Measurements from ENCODE around the gene TUT7.
A peak's percentile ranks its signal among the peaks of the same experiment; 100 is the strongest.
"Not testable (repeated sequence)": the region's sequence is repeated elsewhere in the genome, so short reads cannot be mapped to it uniquely, and the experiment has no call there.

The TUT7 gene

DNA sequence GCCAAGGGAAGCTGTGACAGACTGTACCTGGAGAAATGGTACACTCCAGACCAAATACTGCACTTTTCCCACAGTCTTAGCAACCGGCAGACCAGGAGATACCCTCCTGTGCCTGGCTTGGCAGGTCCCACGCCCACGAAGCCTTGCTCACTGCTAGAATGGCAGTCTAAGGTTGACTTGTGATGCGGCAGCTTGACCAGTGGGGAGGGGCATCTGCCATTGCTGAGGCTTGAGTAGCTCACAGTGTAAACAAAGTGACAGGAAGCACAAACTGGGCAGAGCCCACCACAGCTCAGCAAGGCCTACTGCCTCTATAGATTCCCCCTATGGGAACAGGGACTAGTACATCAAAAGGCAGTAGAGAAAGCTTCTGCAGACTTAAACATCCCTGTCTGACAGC, 36.0 kb upstream of the TUT7 start:
- not testable (repeated sequence) for DNase-seq (ENCODE audit: low spot score); H3K4me2 ChIP-seq (ENCODE audit: insufficient read depth, low read length, poor library complexity, severe bottlenecking); H3K18ac ChIP-seq (ENCODE audit: low read length); H2BK12ac ChIP-seq (ENCODE audit: low read length); H3K14ac ChIP-seq (ENCODE audit: low read length); H3K27me3 ChIP-seq (ENCODE audit: control insufficient read depth in 3 of 3, insufficient read depth in 3 of 3, low read depth in 1 of 3, low read length in 3 of 3); H3K9me3 ChIP-seq (replicated peaks in 1 of 2; ENCODE audit: control insufficient read depth in 2 of 2, insufficient read depth in 1 of 2, low read depth in 1 of 2, low read length in 2 of 2); H3K4me1 ChIP-seq (ENCODE audit: control insufficient read depth in 2 of 2, insufficient read depth in 1 of 2, low read depth in 1 of 2, low read length in 2 of 2); H3K4me3 ChIP-seq (ENCODE audit: low read length in 2 of 2); H2BK120ac ChIP-seq (ENCODE audit: low read depth, low read length); H3K36me3 ChIP-seq (replicated peaks in 1 of 2; ENCODE audit: control insufficient read depth in 2 of 2, insufficient read depth in 2 of 2, low read length in 2 of 2); H2BK15ac ChIP-seq (ENCODE audit: low read length); H3K23ac ChIP-seq (ENCODE audit: low read depth, low read length, poor library complexity); H3K79me1 ChIP-seq (ENCODE audit: low read depth, low read length); H3K4ac ChIP-seq (ENCODE audit: low read length); H3K27ac ChIP-seq (replicated peaks; ENCODE audit: low read length); H2AFZ ChIP-seq (ENCODE audit: low read length); H2BK5ac ChIP-seq (ENCODE audit: low read length); H4K91ac ChIP-seq (ENCODE audit: low read depth, low read length, poor library complexity); H4K8ac ChIP-seq (ENCODE audit: low read depth, low read length)
- Histone ChIP-seq H2AK5ac (ENCODE audit: low read depth, low read length) (peak overlapping the region; percentile 14), H3K9ac (ENCODE audit: low read depth, low read length, poor library complexity) (peak overlapping the region; percentile 67)
- no CpG with 5 or more reads among the region's 4 CpGs for WGBS, 2 donors (ENCODE audit: extremely low coverage in 2 of 2, insufficient read length in 2 of 2, insufficient replicate concordance in 1 of 2)

DNA sequence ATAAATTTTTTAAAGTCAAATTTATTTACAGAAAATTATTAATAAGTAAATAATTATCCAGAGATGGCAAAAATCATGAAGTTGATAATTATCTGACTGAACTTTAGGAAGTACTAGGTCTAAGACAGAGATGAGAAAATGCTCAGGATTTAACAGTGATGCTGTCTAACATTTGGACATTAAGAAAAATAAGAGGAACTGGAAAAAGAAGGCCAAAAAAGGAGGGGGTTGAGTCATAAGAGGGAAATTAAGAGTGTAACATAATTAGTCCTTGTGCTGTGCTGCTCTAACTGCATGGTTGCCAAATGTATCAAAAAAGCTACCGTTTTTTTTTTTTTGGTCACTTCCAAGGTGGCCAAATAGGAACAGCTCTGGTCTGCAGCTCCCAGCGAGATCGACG, 35.4 kb upstream of the TUT7 start:
- no peak for DNase-seq (ENCODE audit: low spot score)
- Histone ChIP-seq H3K4ac (ENCODE audit: low read length) (no peak overlapping the region), H2BK120ac (ENCODE audit: low read depth, low read length) (no peak overlapping the region), H2BK12ac (ENCODE audit: low read length) (no peak overlapping the region), H3K4me1 (ENCODE audit: control insufficient read depth in 2 of 2, insufficient read depth in 1 of 2, low read depth in 1 of 2, low read length in 2 of 2) (no peaks in the 10 kb centered on the region), H3K9me3 (replicated peaks in 1 of 2; ENCODE audit: control insufficient read depth in 2 of 2, insufficient read depth in 1 of 2, low read depth in 1 of 2, low read length in 2 of 2) (peaks cover 0 to 2% of the 10 kb centered on the region in 2 donors), H4K91ac (ENCODE audit: low read depth, low read length, poor library complexity) (no peak overlapping the region), H3K36me3 (replicated peaks in 1 of 2; ENCODE audit: control insufficient read depth in 2 of 2, insufficient read depth in 2 of 2, low read length in 2 of 2) (peaks cover 0 to 2% of the 10 kb centered on the region in 2 donors), H3K18ac (ENCODE audit: low read length) (no peak overlapping the region), H4K8ac (ENCODE audit: low read depth, low read length) (no peak overlapping the region), H3K27me3 (ENCODE audit: control insufficient read depth in 3 of 3, insufficient read depth in 3 of 3, low read depth in 1 of 3, low read length in 3 of 3) (peaks cover 0 to 3% (median 0%) of the 10 kb centered on the region in 3 experiments), H2BK15ac (ENCODE audit: low read length) (no peak overlapping the region), H2AFZ (ENCODE audit: low read length) (no peak overlapping the region), H2BK5ac (ENCODE audit: low read length) (no peak overlapping the region), H3K9ac (ENCODE audit: low read depth, low read length, poor library complexity) (no peak overlapping the region), H3K27ac (replicated peaks; ENCODE audit: low read length) (no peak overlapping the region), H3K4me2 (ENCODE audit: insufficient read depth, low read length, poor library complexity, severe bottlenecking) (no peak overlapping the region), H3K14ac (ENCODE audit: low read length) (no peak overlapping the region), H3K79me1 (ENCODE audit: low read depth, low read length) (no peaks in the 10 kb centered on the region), H3K4me3 (ENCODE audit: low read length in 2 of 2) (no peak overlapping the region), H3K23ac (ENCODE audit: low read depth, low read length, poor library complexity) (no peak overlapping the region), H2AK5ac (ENCODE audit: low read depth, low read length) (no peak overlapping the region)
- whole genome bisulfite sequencing, 2 donors (ENCODE audit: extremely low coverage in 2 of 2, insufficient read length in 2 of 2, insufficient replicate concordance in 1 of 2): no CpG with 5 or more reads among the region's 4 CpGs

DNA sequence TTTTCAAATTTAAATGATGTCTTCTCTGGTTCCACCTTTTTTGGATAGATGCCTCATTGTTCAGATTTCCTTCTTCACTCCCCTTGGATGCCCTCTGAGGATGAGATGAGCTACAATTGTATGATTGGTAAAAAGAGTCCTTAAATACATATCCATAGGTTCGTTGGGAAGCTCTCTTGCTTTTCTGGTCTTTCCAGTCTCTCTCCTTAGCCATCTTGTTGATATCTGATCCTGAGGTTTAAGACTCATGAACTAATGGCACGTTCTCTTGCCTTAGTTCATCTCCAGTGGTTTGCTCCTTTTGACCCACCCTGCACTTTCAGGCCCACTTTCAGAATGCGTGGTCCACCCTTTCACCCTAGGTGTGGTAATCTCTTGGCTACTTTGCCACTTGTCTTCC, 33.2 kb upstream of the TUT7 start:
- Histone ChIP-seq H3K4me2 (ENCODE audit: insufficient read depth, low read length, poor library complexity, severe bottlenecking) (no peak overlapping the region), H4K8ac (ENCODE audit: low read depth, low read length) (no peak overlapping the region), H3K4me1 (ENCODE audit: control insufficient read depth in 2 of 2, insufficient read depth in 1 of 2, low read depth in 1 of 2, low read length in 2 of 2) (no peaks in the 10 kb centered on the region), H3K4me3 (ENCODE audit: low read length in 2 of 2) (no peak overlapping the region), H3K23ac (ENCODE audit: low read depth, low read length, poor library complexity) (no peak overlapping the region), H3K14ac (ENCODE audit: low read length) (no peak overlapping the region), H3K27ac (replicated peaks; ENCODE audit: low read length) (no peak overlapping the region), H2BK12ac (ENCODE audit: low read length) (no peak overlapping the region), H3K9ac (ENCODE audit: low read depth, low read length, poor library complexity) (no peak overlapping the region), H3K36me3 (replicated peaks in 1 of 2; ENCODE audit: control insufficient read depth in 2 of 2, insufficient read depth in 2 of 2, low read length in 2 of 2) (peaks cover 0 to 2% of the 10 kb centered on the region in 2 donors), H3K27me3 (ENCODE audit: control insufficient read depth in 3 of 3, insufficient read depth in 3 of 3, low read depth in 1 of 3, low read length in 3 of 3) (peaks cover 0 to 3% (median 0%) of the 10 kb centered on the region in 3 experiments), H2BK120ac (ENCODE audit: low read depth, low read length) (no peak overlapping the region), H3K9me3 (replicated peaks in 1 of 2; ENCODE audit: control insufficient read depth in 2 of 2, insufficient read depth in 1 of 2, low read depth in 1 of 2, low read length in 2 of 2) (peaks cover 0 to 2% of the 10 kb centered on the region in 2 donors), H2BK15ac (ENCODE audit: low read length) (no peak overlapping the region), H2AFZ (ENCODE audit: low read length) (no peak overlapping the region), H4K91ac (ENCODE audit: low read depth, low read length, poor library complexity) (no peak overlapping the region), H3K79me1 (ENCODE audit: low read depth, low read length) (no peaks in the 10 kb centered on the region), H3K18ac (ENCODE audit: low read length) (no peak overlapping the region), H2AK5ac (ENCODE audit: low read depth, low read length) (no peak overlapping the region), H2BK5ac (ENCODE audit: low read length) (no peak overlapping the region), H3K4ac (ENCODE audit: low read length) (no peak overlapping the region)
- DNase-seq (ENCODE audit: low spot score): no peak
- no CpG with 5 or more reads among the region's 3 CpGs for WGBS, 2 donors (ENCODE audit: extremely low coverage in 2 of 2, insufficient read length in 2 of 2, insufficient replicate concordance in 1 of 2)

DNA sequence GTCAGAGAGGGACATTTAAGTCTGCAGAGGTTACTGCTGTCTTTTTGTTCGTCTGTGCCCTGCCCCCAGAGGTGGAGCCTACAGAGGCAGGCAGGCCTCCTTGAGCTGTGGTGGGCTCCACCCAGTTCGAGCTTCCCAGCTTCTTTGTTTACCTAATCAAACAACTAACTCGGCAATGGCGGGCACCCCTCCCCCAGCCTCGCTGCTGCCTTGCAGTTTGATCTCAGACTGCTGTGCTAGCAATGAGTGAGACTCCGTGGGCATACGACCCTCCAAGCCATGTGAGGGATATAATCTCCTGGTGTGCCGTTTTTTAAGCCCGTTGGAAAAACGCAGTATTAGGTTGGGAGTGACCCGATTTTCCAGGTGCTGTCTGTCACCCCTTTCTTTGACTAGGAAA, 28.8 kb upstream of the TUT7 start:
- H3K27me3 ChIP-seq (ENCODE audit: control insufficient read depth in 3 of 3, insufficient read depth in 3 of 3, low read depth in 1 of 3, low read length in 3 of 3); H3K14ac ChIP-seq (ENCODE audit: low read length); H3K9ac ChIP-seq (ENCODE audit: low read depth, low read length, poor library complexity); H3K79me1 ChIP-seq (ENCODE audit: low read depth, low read length); H3K18ac ChIP-seq (ENCODE audit: low read length); H3K4ac ChIP-seq (ENCODE audit: low read length); H3K4me2 ChIP-seq (ENCODE audit: insufficient read depth, low read length, poor library complexity, severe bottlenecking); H3K4me1 ChIP-seq (ENCODE audit: control insufficient read depth in 2 of 2, insufficient read depth in 1 of 2, low read depth in 1 of 2, low read length in 2 of 2); H2BK15ac ChIP-seq (ENCODE audit: low read length); H2BK120ac ChIP-seq (ENCODE audit: low read depth, low read length); H4K91ac ChIP-seq (ENCODE audit: low read depth, low read length, poor library complexity); H2BK5ac ChIP-seq (ENCODE audit: low read length); H3K36me3 ChIP-seq (replicated peaks in 1 of 2; ENCODE audit: control insufficient read depth in 2 of 2, insufficient read depth in 2 of 2, low read length in 2 of 2); H3K9me3 ChIP-seq (replicated peaks in 1 of 2; ENCODE audit: control insufficient read depth in 2 of 2, insufficient read depth in 1 of 2, low read depth in 1 of 2, low read length in 2 of 2); H3K23ac ChIP-seq (ENCODE audit: low read depth, low read length, poor library complexity); DNase-seq (ENCODE audit: low spot score); H4K8ac ChIP-seq (ENCODE audit: low read depth, low read length); H2AK5ac ChIP-seq (ENCODE audit: low read depth, low read length); H3K27ac ChIP-seq (replicated peaks; ENCODE audit: low read length); H3K4me3 ChIP-seq (ENCODE audit: low read length in 2 of 2); H2AFZ ChIP-seq (ENCODE audit: low read length); H2BK12ac ChIP-seq (ENCODE audit: low read length): not testable (repeated sequence)
- no CpG with 5 or more reads among the region's 11 CpGs for WGBS, 2 donors (ENCODE audit: extremely low coverage in 2 of 2, insufficient read length in 2 of 2, insufficient replicate concordance in 1 of 2)

Measured in neuronal stem cell (in vitro differentiated cells).